Suprapubic skin (tissue), 4 donors: ENCODE data around the gene GVQW3.

Experiments
- CTCF ChIP-seq, 2 donors: fragments of 200-600 bp in 1 of 2; fragments of 450-650 bp in 1 of 2; sonication (generic) in 1 of 2; IDR thresholded peaks; one replicate each; pipeline ENCODE4 v1.5.1; 2016 to 2019; ENCODE audit warnings: antibody characterized with exemption in 2 of 2, mild to moderate bottlenecking in 1 of 2, moderate library complexity in 1 of 2
- POLR2A ChIP-seq, 2 donors: fragments of 450-650 bp; IDR thresholded peaks; one replicate each; pipeline ENCODE4 v1.6.1; 2017; ENCODE audit warnings: antibody characterized with exemption in 2 of 2, mild to moderate bottlenecking in 2 of 2, moderate library complexity in 2 of 2
- POLR2AphosphoS5 ChIP-seq, 3 donors: sonication (generic); formaldehyde crosslinking; IDR thresholded peaks; one replicate each; pipeline ENCODE4 v1.6.1; 2017; ENCODE audit warnings: antibody characterized with exemption in 3 of 3

DNA sequence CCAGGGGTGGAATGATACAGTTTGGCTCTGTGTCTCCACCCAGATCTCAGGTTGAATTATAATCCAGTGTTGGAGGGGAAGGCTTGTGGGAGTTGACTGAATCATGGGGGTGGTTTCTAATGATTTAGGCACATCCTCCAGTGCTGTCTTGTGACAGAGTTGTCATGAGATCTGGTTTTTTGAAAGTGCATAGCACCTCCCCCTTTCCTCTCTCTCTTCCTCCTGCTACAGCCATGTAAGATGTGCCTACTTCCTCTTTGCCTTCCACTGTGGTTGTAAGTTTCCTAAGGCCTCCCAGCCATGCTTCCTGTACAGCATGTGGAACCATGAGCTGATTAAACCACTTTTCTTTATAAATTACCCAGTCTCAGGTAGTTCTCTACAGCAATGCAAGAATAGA lies 45.3 kb upstream of the GVQW3 start:
- TF ChIP-seq CTCF (IDR thresholded peaks at IDR 0.05): no peak
- no peak for TF ChIP-seq POLR2A (IDR thresholded peaks at IDR 0.05)
- no peak for TF ChIP-seq POLR2AphosphoS5 (IDR thresholded peaks at IDR 0.05)
